NT2/D1 (cell line): ENCODE measurements around the gene RBPJ.

Experiments
- DNase-seq: peaks from one replicate; pipeline ENCODE4 v3.0.0-alpha.2; 2011; ENCODE audit warnings: low read depth, low spot score
- H3K27me3 ChIP-seq: 2 replicates; pipeline ENCODE4 v1.6.0; 2011; ENCODE audit warnings: mild to moderate bottlenecking; ENCODE audit not compliant: insufficient read length, insufficient read depth
- H3K36me3 ChIP-seq: 2 replicates; pipeline ENCODE4 v1.6.1; 2011; ENCODE audit warnings: mild to moderate bottlenecking, low read length, mixed read lengths; ENCODE audit not compliant: insufficient read depth, insufficient read length
- H3K4me1 ChIP-seq: 2 replicates; pipeline ENCODE4 v1.5.1; 2011; ENCODE audit not compliant: insufficient read depth, insufficient read length
- H3K4me3 ChIP-seq: 2 replicates; pipeline ENCODE4 v1.5.1; 2011; ENCODE audit warnings: low read depth; ENCODE audit not compliant: insufficient read length
- H3K9ac ChIP-seq: 2 replicates; pipeline ENCODE4 v1.6.0; 2011; ENCODE audit warnings: low read depth; ENCODE audit not compliant: insufficient read length
- H3K9me3 ChIP-seq: 2 replicates; pipeline ENCODE4 v1.5.1; 2011; ENCODE audit warnings: mild to moderate bottlenecking, low read length; ENCODE audit not compliant: insufficient read depth
- SUZ12 ChIP-seq: IDR thresholded peaks from 2 replicates; pipeline ENCODE4 v1.6.1; 2011; ENCODE audit not compliant: insufficient read length, insufficient read depth; ENCODE audit errors: extremely low read depth
- YY1 ChIP-seq: IDR thresholded peaks from 2 replicates; pipeline ENCODE4 v1.6.1; 2011; ENCODE audit not compliant: insufficient read length, insufficient read depth
- ZNF274 ChIP-seq: IDR thresholded peaks from 2 replicates; pipeline ENCODE4 v1.6.1; 2011; ENCODE audit warnings: mild to moderate bottlenecking, low read depth, low read length

RBPJ gene

DNA sequence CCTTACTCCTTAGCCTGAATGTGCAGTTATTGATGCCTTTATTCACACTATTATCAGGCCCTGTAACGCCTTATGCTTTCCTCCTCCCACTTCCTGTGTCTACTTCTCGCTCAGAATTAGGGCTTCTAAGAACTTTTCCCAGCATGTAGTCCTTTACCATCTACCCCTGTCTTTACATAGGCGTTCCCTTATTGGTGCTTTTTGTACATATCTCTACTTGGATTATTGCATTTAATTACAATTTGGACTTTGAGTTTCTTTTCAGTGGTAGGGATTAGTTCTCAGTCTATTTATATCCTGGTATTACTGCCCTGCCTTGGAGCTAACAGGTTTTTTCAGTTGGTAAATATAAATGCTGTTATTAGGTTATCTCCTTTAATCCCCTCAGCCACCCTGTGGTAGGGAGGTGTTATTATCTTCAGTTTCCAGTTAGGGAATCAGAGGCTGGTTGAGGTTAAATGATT is 84.0 kb downstream of the RBPJ start:
- H3K4me3 ChIP-seq = no peak overlapping the region
- H3K4me1 ChIP-seq = no peaks in the 10 kb centered on the region
- H3K27me3 ChIP-seq = no peaks in the 10 kb centered on the region
- H3K9me3 ChIP-seq = peaks cover 34% of the 10 kb centered on the region
- peaks cover 37% of the 10 kb centered on the region for H3K36me3 ChIP-seq
- no peak overlapping the region for H3K9ac ChIP-seq
- no peak for DNase-seq
- TF ChIP-seq ZNF274 (no peak), YY1 (no peak)

DNA sequence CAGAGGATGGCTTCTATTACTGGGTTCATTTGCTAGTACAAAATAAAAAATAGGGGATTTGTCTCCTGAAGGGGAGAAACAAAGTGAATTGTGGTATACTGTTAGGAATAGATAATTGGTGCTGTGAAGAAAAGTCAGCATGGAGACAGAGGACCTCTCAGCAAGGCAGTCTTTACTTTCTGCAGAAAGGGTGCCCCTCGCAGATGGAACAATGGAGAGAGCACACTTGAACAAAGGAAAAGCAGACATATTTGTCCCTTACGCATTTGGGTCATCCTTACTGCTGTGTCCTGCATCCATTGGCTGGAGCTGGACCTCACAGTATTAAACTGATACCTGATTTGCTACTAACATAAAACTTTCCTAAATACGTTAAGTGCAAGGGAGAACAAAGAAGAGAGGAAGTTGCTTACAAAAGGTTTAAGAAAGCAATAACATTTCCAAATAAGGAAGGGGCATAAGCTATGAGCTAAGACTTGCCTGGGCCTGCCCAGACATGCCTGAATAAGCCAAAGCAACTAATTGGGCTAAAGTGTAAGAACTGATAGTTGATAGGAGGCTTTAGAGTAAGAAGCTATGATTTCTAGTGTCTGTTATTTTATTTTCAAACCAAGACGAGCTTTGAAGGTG is 85.6 kb downstream of the RBPJ start:
- peaks cover 36% of the 10 kb centered on the region for H3K36me3 ChIP-seq
- H3K4me1 ChIP-seq = no peaks in the 10 kb centered on the region
- no peak for DNase-seq
- no peak overlapping the region for H3K4me3 ChIP-seq
- no peaks in the 10 kb centered on the region for H3K27me3 ChIP-seq
- peaks cover 34% of the 10 kb centered on the region for H3K9me3 ChIP-seq
- no peak for TF ChIP-seq ZNF274
- no peak for TF ChIP-seq YY1
- TF ChIP-seq SUZ12 = no peak
- no peak overlapping the region for H3K9ac ChIP-seq

DNA sequence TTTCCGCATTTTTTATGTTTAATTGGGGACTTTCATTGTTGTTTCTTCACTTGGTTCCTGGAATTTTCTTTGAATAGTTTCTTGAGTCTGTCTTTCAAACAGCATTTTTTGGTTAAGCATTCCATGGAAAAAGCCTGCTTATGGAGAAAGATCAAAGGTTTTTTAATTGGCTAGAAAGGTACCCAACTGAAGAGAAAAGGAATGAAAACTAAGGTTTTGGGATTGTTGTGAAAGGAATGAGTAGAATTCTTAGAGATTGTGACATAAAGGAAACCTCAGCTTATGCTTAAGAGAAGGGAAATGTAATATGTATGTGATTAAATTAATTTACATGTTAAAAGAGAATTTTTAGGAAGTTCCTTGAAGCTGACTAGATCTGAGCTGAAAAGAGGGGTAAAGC is 86.7 kb downstream of the RBPJ start:
- TF ChIP-seq ZNF274 = no peak
- no peak for TF ChIP-seq YY1
- no peak for TF ChIP-seq SUZ12
- no peak overlapping the region for H3K9ac ChIP-seq
- H3K4me1 ChIP-seq = no peaks in the 10 kb centered on the region
- DNase-seq = no peak
- H3K27me3 ChIP-seq = no peaks in the 10 kb centered on the region
- H3K36me3 ChIP-seq = peaks cover 38% of the 10 kb centered on the region
- peaks cover 34% of the 10 kb centered on the region for H3K9me3 ChIP-seq
- no peak overlapping the region for H3K4me3 ChIP-seq

DNA sequence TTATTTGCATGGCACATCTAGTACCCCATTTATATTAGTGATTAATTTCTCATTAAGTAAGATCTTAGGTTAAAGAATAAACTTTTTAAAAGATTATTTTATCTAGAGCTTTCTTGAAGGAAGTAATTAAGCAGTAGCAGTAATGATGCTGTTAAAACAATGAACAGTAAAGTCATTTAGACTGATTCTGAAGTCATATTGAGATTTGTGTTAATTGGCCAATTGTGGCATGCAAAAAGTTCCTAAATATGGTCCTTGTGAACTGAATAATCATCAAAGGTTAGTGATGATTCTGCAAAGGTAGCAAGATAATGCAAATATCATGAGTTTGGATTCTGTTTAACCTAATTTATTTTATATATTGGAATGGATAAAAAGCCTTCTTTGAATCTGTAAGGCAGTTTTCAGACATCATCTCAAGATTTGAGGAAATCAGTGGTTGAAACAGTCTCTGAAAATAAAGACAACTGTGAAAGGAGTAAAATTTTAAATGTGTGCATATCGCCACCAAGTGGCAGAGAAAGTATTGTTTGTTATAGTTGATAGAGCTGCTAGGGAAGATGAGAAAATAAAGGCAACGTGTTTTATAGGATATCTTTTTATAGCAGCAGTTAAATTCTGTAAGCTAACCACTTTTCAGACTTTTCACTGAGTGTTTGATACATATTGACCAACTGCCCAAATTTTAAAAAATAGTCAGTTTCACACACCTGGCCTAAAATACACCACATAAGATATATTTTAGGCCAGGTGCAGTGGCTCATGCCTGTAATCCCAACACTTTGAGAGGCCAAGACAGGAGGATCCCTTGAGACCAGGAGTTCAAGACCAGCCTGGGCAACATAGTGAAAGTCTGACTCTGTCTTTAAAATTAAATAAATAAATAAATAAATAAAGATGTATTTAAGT is 89.8 kb downstream of the RBPJ start:
- H3K9me3 ChIP-seq = peaks cover 20% of the 10 kb centered on the region
- TF ChIP-seq SUZ12 = no peak
- TF ChIP-seq YY1 = no peak
- no peaks in the 10 kb centered on the region for H3K4me1 ChIP-seq
- no peaks in the 10 kb centered on the region for H3K27me3 ChIP-seq
- no peak overlapping the region for H3K9ac ChIP-seq
- H3K36me3 ChIP-seq = peaks cover 42% of the 10 kb centered on the region
- H3K4me3 ChIP-seq = no peak overlapping the region
- DNase-seq = no peak

DNA sequence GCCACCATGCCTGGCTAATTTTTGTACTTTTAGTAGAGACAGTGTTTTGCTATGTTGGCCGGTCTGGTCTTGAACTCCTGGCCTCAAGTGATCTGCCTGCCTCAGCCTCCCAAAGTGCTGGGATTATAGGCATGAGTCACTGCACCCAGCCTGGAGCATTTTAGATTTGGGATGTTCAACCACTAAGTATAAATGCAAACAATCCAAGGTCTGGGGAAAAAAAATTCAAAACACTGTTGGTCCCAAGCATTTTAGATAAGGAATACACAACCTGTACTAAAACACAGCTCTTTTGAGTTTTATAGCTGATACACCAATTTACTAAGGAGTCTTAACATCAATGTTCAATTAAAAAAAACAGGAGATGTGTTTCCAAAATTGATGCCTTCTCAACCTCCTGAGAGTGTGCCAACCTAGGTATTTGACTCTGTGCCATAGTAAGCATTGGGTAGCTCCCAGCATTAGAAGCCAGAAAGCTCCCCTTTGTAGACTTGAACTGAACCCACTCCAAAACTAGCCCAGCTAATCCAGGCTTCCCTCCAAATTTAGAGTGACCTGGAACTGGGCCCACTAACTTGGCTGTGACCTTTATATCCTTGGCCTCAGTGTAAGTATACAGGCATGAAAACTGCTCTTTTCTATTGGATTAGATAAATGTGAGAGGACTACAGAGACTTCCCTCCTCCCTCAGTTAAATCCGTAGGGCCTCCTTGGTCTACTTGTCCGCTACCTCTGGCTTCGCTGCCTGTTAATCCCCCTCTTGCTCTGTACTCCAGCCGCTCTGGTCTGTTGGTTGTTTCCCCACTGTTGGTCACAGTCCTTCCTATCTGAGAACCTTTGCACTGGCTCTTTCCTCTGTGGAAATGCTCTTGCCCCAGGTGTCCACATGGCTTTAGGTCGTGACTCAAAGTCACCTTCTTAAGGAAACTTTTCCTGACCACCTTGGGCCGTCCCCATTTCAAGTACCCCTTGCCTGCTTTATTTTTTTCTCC is 91.9 kb downstream of the RBPJ start:
- no peak for DNase-seq
- Histone ChIP-seq H3K9ac (no peak overlapping the region), H3K27me3 (no peaks in the 10 kb centered on the region), H3K4me1 (no peaks in the 10 kb centered on the region), H3K4me3 (no peak overlapping the region), H3K36me3 (peaks cover 37% of the 10 kb centered on the region), H3K9me3 (0 out of 2 replicates have a peak, but pooled peaks cover under 1% of the 10 kb centered on the region)
- TF ChIP-seq SUZ12 (no peak), ZNF274 (no peak), YY1 (no peak)

DNA sequence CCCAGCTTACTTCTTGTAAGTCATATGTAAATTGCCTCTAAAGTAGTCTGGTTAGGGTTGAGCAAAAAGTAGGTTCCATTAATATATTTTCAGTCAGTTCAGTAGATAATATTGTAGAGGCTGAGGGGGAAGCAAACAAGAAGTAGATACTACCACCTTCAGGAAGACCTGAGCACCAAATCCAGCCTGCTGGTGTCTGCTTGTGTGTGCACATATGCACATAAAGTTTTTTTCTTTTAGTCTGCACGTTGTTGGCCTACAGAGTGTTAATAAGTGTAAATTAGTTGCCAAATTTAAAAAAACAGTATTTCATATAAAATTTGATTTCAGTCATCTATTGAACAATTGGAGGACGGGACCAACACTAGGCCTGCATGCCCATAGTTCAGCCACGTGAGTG is 92.8 kb downstream of the RBPJ start:
- no peaks in the 10 kb centered on the region for H3K4me1 ChIP-seq
- H3K4me3 ChIP-seq = no peak overlapping the region
- TF ChIP-seq ZNF274 (no peak), YY1 (no peak), SUZ12 (no peak)
- peaks cover 33% of the 10 kb centered on the region for H3K36me3 ChIP-seq
- no peaks in the 10 kb centered on the region for H3K27me3 ChIP-seq
- DNase-seq = no peak
- no peak overlapping the region for H3K9ac ChIP-seq
- no peaks in the 10 kb centered on the region for H3K9me3 ChIP-seq

DNA sequence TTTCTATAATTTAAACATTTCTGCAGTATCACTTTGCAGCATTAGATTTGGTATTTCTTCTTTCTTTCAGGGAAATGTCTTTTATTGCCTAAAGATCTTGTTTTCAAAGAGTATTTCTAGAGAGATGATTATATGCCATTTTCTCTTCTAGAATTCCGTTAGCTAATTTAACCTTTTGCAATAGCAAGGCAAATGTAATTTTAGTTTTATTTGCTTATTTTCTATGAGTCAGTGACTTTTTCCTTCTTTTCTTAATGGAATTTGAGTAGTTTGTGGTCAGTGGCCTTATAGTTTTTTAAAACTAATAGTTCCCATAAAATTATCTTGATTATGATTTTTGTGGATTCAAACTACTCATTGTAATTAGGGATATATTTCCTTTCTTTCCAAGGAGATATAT is 97.3 kb downstream of the RBPJ start:
- Histone ChIP-seq H3K27me3 (no peaks in the 10 kb centered on the region), H3K9me3 (no peaks in the 10 kb centered on the region), H3K4me1 (no peaks in the 10 kb centered on the region), H3K9ac (no peak overlapping the region), H3K4me3 (no peak overlapping the region), H3K36me3 (peaks cover 46% of the 10 kb centered on the region)
- TF ChIP-seq YY1 (no peak), SUZ12 (no peak), ZNF274 (no peak)
- no peak for DNase-seq
